T-helper 17 cell (primary cell): ENCODE data around the gene GMPPB. TPM values are rescaled to one million over a fixed set of nuclear protein-coding genes. Genes with fewer than 3 reads are reported as not detected.
"Not testable (repeated sequence)": the region's sequence is repeated elsewhere in the genome, so short reads cannot be mapped to it uniquely, and the experiment has no call there.

Experiments used
- ATAC-seq: fragments of 150-1000 bp; cut with Tn5 transposase; 2 replicates; pipeline ENCODE4 v1.10.0; 2021; ENCODE audit warnings: mild to moderate bottlenecking, moderate library complexity
- DNase-seq, 3 donors: peaks; one replicate each; pipeline versions ENCODE4 v3.0.0 to v3.0.0-alpha.2; 2020 to 2021
- H3K9me3 ChIP-seq: one replicate; pipeline ENCODE4 v1.7.0; 2013; ENCODE audit warnings: low read length, mild to moderate bottlenecking; ENCODE audit not compliant: control insufficient read depth, poor library complexity, severe bottlenecking
- H3K27ac Mint-ChIP-seq: one replicate; pipeline ENCODE4 v1.8.0; 2022; ENCODE audit warnings: mild to moderate bottlenecking, moderate library complexity, mixed read lengths
- H3K27me3 Mint-ChIP-seq: one replicate; pipeline ENCODE4 v1.8.0; 2022; ENCODE audit warnings: mixed read lengths
- H3K36me3 Mint-ChIP-seq: one replicate; pipeline ENCODE4 v1.8.0; 2022; ENCODE audit warnings: low read depth, mixed read lengths
- H3K4me1 Mint-ChIP-seq: one replicate; pipeline ENCODE4 v1.8.0; 2022; ENCODE audit warnings: mild to moderate bottlenecking, mixed read lengths
- H3K4me3 Mint-ChIP-seq: one replicate; pipeline ENCODE4 v1.8.0; 2022; ENCODE audit warnings: mild to moderate bottlenecking, moderate library complexity, mixed read lengths
- total RNA-seq, 4 donors: library from RNA in 2 of 4; stranded (reverse) in 2 of 4; gene quantifications; one replicate each; pipeline ENCODE4 v1.2.3 and lab custom pipeline; 2022 to 2026

The GMPPB gene
- total RNA-seq, 2 donors from 2014 or later = 42.9 to 61.9 TPM

- Mint-ChIP-seq H3K27me3 (no peaks in the 10 kb centered on the region), H3K27ac (peak overlapping the region; percentile 59), H3K4me3 (no peak overlapping the region), H3K4me1 (peaks cover 14% of the 10 kb centered on the region), H3K36me3 (peaks cover 2% of the 10 kb centered on the region)
- no peaks in the 10 kb centered on the region for H3K9me3 ChIP-seq
- DNase-seq (peak; percentile 38 to 56 (median 44)), ATAC-seq (peak; percentile 99)
Measured at GRCh38 chr3:49703443-49703927, 20.3 kb downstream of the GMPPB start.

GRCh38 chr3:49702672-49703071 lies 21.1 kb downstream of the GMPPB start:
- Mint-ChIP-seq H3K4me3 (no peak overlapping the region), H3K27ac (no peak overlapping the region), H3K27me3 (no peaks in the 10 kb centered on the region), H3K36me3 (peaks cover 2% of the 10 kb centered on the region), H3K4me1 (peaks cover 12% of the 10 kb centered on the region)
- DNase-seq (no peak), ATAC-seq (no peak)
- no peaks in the 10 kb centered on the region for H3K9me3 ChIP-seq

DNA sequence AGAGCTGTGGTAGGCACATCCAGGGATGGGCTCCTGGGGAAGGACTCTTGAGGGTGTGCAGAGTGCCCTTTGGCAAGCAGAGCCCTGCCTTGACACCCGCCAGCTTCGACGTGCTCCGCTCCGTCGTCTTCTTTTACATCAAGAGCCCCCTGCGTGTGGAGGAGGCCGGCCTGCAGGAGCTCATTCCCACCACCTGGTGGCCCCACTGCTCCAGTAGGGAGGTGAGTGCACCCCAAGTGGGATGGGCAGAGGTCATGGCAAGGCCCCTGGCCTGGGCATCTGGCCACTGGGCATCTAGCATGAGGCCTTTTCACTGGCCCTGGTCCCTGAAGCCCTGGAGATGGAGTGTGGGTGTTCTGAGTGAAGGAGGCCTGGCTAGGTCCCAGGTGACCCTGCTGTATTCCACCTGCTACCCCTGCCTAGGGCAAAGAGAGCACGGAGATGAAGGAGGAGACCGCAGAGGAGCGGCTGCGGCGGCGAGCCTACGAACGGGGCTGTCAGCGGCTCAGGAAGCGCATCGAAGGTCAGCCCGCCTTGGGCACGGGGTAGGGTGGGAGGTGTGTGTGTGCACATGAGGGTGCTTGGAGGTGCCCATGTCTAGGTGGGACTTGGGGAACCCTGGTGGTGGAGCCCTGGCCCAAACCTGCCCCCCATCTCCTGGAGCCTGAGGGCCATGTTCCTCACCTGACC lies 22.2 kb downstream of the GMPPB start:
- DNase-seq = no peak
- H3K36me3 Mint-ChIP-seq = no peaks in the 10 kb centered on the region
- H3K27ac Mint-ChIP-seq = no peak overlapping the region
- peaks cover 7% of the 10 kb centered on the region for H3K4me1 Mint-ChIP-seq
- no peak overlapping the region for H3K4me3 Mint-ChIP-seq
- no peaks in the 10 kb centered on the region for H3K27me3 Mint-ChIP-seq
- H3K9me3 ChIP-seq = no peaks in the 10 kb centered on the region
- ATAC-seq = no peak

DNA sequence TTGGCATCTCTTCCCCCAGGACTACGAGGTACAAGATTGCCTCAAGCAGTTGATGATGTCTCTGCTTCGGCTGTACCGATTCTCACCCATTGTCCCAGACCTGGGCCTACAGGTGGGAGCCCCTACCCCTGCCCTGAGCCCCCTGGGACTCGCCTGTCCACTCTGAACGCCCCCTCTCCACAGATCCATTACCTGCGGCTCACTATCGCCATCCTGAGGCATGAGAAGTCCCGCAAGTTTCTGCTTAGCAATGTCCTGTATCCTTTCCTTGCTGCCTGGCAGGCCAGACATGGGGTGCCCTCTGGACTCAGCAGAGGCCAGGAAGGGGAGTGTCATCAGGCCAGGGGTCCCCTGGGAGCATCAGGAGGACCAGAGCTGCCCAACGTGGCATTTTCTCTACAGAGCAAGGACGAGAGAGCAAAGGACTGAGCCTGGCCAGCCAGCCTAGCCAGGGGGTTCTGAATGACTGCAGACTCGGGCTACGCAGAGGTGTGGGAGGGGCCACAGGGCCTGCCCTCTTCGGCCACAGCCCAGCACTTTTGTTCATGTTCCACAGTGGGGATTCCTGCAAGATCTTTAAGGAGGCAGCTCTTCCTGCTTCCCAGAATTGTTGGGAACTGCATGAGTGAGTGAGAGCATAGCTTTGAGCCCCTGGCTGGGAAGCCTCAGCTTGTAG lies 23.2 kb downstream of the GMPPB start:
- no peak overlapping the region for H3K27ac Mint-ChIP-seq
- no peaks in the 10 kb centered on the region for H3K9me3 ChIP-seq
- H3K36me3 Mint-ChIP-seq = no peaks in the 10 kb centered on the region
- H3K4me3 Mint-ChIP-seq = no peak overlapping the region
- DNase-seq = no peak
- peaks cover 7% of the 10 kb centered on the region for H3K4me1 Mint-ChIP-seq
- H3K27me3 Mint-ChIP-seq = no peaks in the 10 kb centered on the region
- ATAC-seq = no peak

GRCh38 chr3:49700014-49700413 lies 23.7 kb downstream of the GMPPB start:
- no peaks in the 10 kb centered on the region for H3K36me3 Mint-ChIP-seq

GRCh38 chr3:49699281-49699979 lies 24.3 kb downstream of the GMPPB start:
- no peaks in the 10 kb centered on the region for H3K9me3 ChIP-seq
- DNase-seq (no peak), ATAC-seq (no peak)
- Mint-ChIP-seq H3K4me3 (no peak overlapping the region), H3K27me3 (no peaks in the 10 kb centered on the region), H3K27ac (no peak overlapping the region), H3K36me3 (no peaks in the 10 kb centered on the region), H3K4me1 (peaks cover 7% of the 10 kb centered on the region)

More at GRCh38 chr3:49700014-49700413, 23.7 kb downstream of the GMPPB start:
- ATAC-seq = no peak
- peaks cover 7% of the 10 kb centered on the region for H3K4me1 Mint-ChIP-seq
- no peaks in the 10 kb centered on the region for H3K9me3 ChIP-seq
- DNase-seq = no peak
- no peaks in the 10 kb centered on the region for H3K27me3 Mint-ChIP-seq
- H3K27ac Mint-ChIP-seq = no peak overlapping the region
- H3K4me3 Mint-ChIP-seq = no peak overlapping the region

DNA sequence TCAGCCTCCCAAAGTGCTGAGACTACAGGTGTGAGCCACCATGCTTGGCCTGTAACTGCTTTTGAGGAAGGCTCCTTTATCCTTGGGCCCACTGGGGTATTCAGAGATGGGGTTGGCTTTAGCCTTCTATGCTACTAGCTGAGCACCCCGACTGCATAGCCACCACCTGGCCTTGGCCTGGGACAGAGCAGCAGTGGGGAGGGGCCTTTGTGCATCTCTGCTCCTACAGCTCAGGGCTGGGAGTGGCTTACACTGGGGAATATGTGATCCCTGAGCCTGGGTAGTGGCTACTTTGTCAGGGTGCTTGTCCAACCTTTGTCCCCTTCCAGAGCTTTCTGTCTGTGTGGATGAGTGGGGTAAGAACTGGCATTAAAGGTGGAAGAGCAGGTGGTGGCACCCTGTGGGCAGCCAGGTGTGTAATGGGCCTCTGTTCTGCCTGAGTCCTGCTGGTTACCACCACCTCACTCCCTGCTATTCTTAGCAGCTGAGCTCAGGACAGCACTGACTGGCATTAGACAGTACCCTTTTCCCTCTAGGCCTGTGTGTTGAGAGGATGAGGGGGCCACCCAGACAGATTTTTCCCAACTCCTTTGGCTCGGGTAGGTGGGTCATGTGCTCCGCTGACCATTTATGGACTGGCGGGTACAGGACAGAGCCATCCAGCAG lies 28.3 kb downstream of the GMPPB start:
- not testable (repeated sequence) for H3K9me3 ChIP-seq, H3K27me3 Mint-ChIP-seq, H3K36me3 Mint-ChIP-seq, DNase-seq, H3K27ac Mint-ChIP-seq, H3K4me1 Mint-ChIP-seq, ATAC-seq, H3K4me3 Mint-ChIP-seq

GRCh38 chr3:49694409-49695070 lies 29.2 kb downstream of the GMPPB start:
- not testable (repeated sequence) for ATAC-seq, H3K9me3 ChIP-seq, DNase-seq, H3K36me3 Mint-ChIP-seq, H3K27ac Mint-ChIP-seq, H3K27me3 Mint-ChIP-seq, H3K4me3 Mint-ChIP-seq
- peaks cover 15% of the 10 kb centered on the region for H3K4me1 Mint-ChIP-seq

DNA sequence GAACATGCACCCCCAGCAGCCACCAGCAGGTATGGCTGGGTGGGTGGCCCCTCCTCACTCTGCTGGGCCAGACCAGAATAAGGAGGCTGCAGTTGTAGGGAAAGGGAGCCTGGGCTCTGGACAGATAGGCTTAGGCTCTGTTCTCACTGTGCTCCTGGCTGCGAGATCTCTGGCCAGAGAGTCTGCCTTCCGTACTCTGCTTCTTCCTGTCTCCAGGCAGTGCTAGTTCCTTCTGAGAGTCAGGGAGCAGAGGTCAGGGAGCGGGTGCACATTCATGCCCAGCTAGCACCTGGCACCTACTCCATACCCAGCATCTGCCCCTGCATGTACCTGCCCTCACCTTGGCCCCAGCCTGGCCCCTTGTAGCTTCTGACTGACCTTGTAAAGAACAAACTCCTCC lies 32.3 kb downstream of the GMPPB start:
- not testable (repeated sequence) for H3K9me3 ChIP-seq, ATAC-seq, H3K36me3 Mint-ChIP-seq, DNase-seq, H3K27me3 Mint-ChIP-seq, H3K4me3 Mint-ChIP-seq, H3K27ac Mint-ChIP-seq
- peaks cover 24% of the 10 kb centered on the region for H3K4me1 Mint-ChIP-seq

- not testable (repeated sequence) for H3K27me3 Mint-ChIP-seq, H3K36me3 Mint-ChIP-seq, H3K9me3 ChIP-seq, H3K27ac Mint-ChIP-seq, ATAC-seq, DNase-seq
- peaks cover 24% of the 10 kb centered on the region for H3K4me1 Mint-ChIP-seq
- H3K4me3 Mint-ChIP-seq = peak overlapping the region; percentile 98
Measured at GRCh38 chr3:49690856-49691255, 32.9 kb downstream of the GMPPB start.

- Mint-ChIP-seq H3K4me1 (peaks cover 26% of the 10 kb centered on the region), H3K27ac (peak overlapping the region; percentile 98), H3K4me3 (peak overlapping the region; percentile 98)
- ATAC-seq, H3K36me3 Mint-ChIP-seq, H3K9me3 ChIP-seq, H3K27me3 Mint-ChIP-seq, DNase-seq: not testable (repeated sequence)
Measured at GRCh38 chr3:49689908-49690624, 33.7 kb downstream of the GMPPB start.
